HepG2 (cell line): Measurements from ENCODE around the gene EBP. TPM values are rescaled to one million over a fixed set of nuclear protein-coding genes. Genes with fewer than 3 reads are reported as not detected.

Experiments
- ATAC-seq: fragments of 200-7000 bp; cut with Tn5 transposase; 3 replicates; pipeline ENCODE4 v1.9.1; 2020; ENCODE audit warnings: mild to moderate bottlenecking, moderate library complexity
- BruUV-seq: library from RNA; stranded (reverse); fragments of 400-500 nt; replicated peaks from 2 replicates; lab custom pipeline; 2021; lab: Mats Ljungman, UMichigan
- CTCF ChIA-PET: fragments of 300-600 bp; formaldehyde crosslinking; extraction: SDS; loops from one replicate; lab custom pipeline; 2021; ENCODE audit warnings: low total read pairs, inconsistent platforms, low intra/inter-chr PET ratio; lab: Yijun Ruan, JAX
- POLR2A ChIA-PET: fragments of 350-600 bp; sonication (Branson Sonifier 250); formaldehyde crosslinking; loops from one replicate; lab custom pipeline; 2020; ENCODE audit warnings: antibody characterized with exemption, inconsistent platforms; lab: Yijun Ruan, JAX
- DNase-seq: peaks from one replicate; pipeline ENCODE4 v3.0.0-alpha.2; 2015; ENCODE audit warnings: low spot score
- FAIRE-seq: peaks from 3 replicates; lab custom pipeline; 2011; peaks lifted over from hg19 to GRCh38; lab: Jason Lieb, UNC
- H2AFZ ChIP-seq: one replicate; pipeline ENCODE4 v1.6.1; 2011; ENCODE audit warnings: low read length, inconsistent platforms
- H3K27ac ChIP-seq: fragments of 300-600 bp; 3 replicates; pipeline ENCODE4 v1.8.0; 2011; ENCODE audit warnings: mixed run types, mild to moderate bottlenecking, mixed read lengths, low read length, inconsistent platforms; ENCODE audit not compliant: insufficient read depth; ENCODE audit errors: extremely low read length
- H3K27me3 ChIP-seq, 2 experiments: fragments of 200-600 bp in 1 of 2; 2 replicates in 1 of 2; 3 replicates in 1 of 2; pipeline versions ENCODE4 v1.6.0 to v1.8.0; 2011; ENCODE audit warnings: low read length in 2 of 2, mild to moderate bottlenecking in 2 of 2, moderate library complexity in 2 of 2, inconsistent platforms in 1 of 2; ENCODE audit not compliant: insufficient read depth in 2 of 2, control insufficient read depth in 1 of 2
- H3K36me3 ChIP-seq, 2 experiments: fragments of 200-600 bp in 1 of 2; replicated peaks in 1 of 2; 2 replicates in 1 of 2; 3 replicates in 1 of 2; pipeline versions ENCODE4 v1.5.1 to v1.8.0; 2011; ENCODE audit warnings: low read length in 2 of 2, inconsistent platforms in 1 of 2; ENCODE audit not compliant: insufficient read depth in 2 of 2, control insufficient read depth in 1 of 2
- H3K4me1 ChIP-seq: 2 replicates; pipeline ENCODE4 v1.5.1; 2012; ENCODE audit warnings: low read length, inconsistent platforms; ENCODE audit not compliant: insufficient read depth
- H3K4me2 ChIP-seq: 2 replicates; pipeline ENCODE4 v1.6.0; 2011; ENCODE audit warnings: low read depth, low read length, inconsistent platforms
- H3K4me3 ChIP-seq, 3 experiments: fragments of 200-600 bp in 1 of 3; sonication (generic), shearing (Covaris generic) in 1 of 3; replicated peaks in 1 of 3; 2 replicates each; pipeline ENCODE4 v1.5.1; 2011 to 2016; ENCODE audit warnings: low read length in 3 of 3, inconsistent platforms in 2 of 3, low read depth in 2 of 3, mild to moderate bottlenecking in 2 of 3, control low read depth in 1 of 3, mixed read lengths in 1 of 3; ENCODE audit not compliant: insufficient read depth in 1 of 3
- H3K79me2 ChIP-seq: one replicate; pipeline ENCODE4 v1.6.1; 2011; ENCODE audit warnings: low read length, inconsistent platforms; ENCODE audit not compliant: insufficient read depth
- H3K9ac ChIP-seq: 2 replicates; pipeline ENCODE4 v1.6.0; 2011; ENCODE audit warnings: mild to moderate bottlenecking, low read depth, low read length, inconsistent platforms; ENCODE audit not compliant: insufficient read depth
- H3K9me3 ChIP-seq: 2 replicates; pipeline ENCODE4 v1.5.1; 2012; ENCODE audit warnings: mild to moderate bottlenecking, low read length
- H4K20me1 ChIP-seq: 2 replicates; pipeline ENCODE4 v1.6.0; 2011; ENCODE audit warnings: inconsistent platforms, mild to moderate bottlenecking, low read length, moderate library complexity; ENCODE audit not compliant: insufficient read depth
- BORCS8-MEF2B ChIP-seq: sonication (generic); formaldehyde crosslinking; IDR thresholded peaks from 2 replicates; pipeline ENCODE4 v1.8.0; 2022; ENCODE audit warnings: mild to moderate bottlenecking, missing genetic modification reagents
- FOXO1 ChIP-seq: sonication (generic); formaldehyde crosslinking; IDR thresholded peaks from 2 replicates; pipeline ENCODE4 v1.4.0; 2020; ENCODE audit warnings: missing genetic modification reagents
- HNF4A ChIP-seq: sonication (generic); formaldehyde crosslinking; IDR thresholded peaks from 2 replicates; pipeline ENCODE4 v1.4.0; 2020; ENCODE audit warnings: missing genetic modification reagents
- MAFK ChIP-seq, 2 experiments: IDR thresholded peaks in 1 of 2; conservative IDR thresholded peaks in 1 of 2; 2 replicates each; pipeline ENCODE4 v1.6.1; 2011; ENCODE audit warnings: improper control_type of control experiment in 2 of 2, low read length in 2 of 2
- NBN ChIP-seq: fragments of 450-650 bp; conservative IDR thresholded peaks from 2 replicates; pipeline ENCODE4 v1.6.1; 2017
- NKX3-1 ChIP-seq: sonication (generic); formaldehyde crosslinking; IDR thresholded peaks from 2 replicates; pipeline ENCODE4 v1.5.0; 2020; ENCODE audit warnings: missing genetic modification reagents
- ZBTB3 ChIP-seq: sonication (generic); formaldehyde crosslinking; IDR thresholded peaks from 2 replicates; pipeline ENCODE4 v1.4.0; 2020; ENCODE audit warnings: low read depth, mild to moderate bottlenecking, moderate library complexity, missing genetic modification reagents, borderline replicate concordance
- ZBTB7A ChIP-seq: sonication (generic); formaldehyde crosslinking; IDR thresholded peaks from 2 replicates; pipeline ENCODE4 v1.8.0; 2022; ENCODE audit warnings: mild to moderate bottlenecking, missing genetic modification reagents
- ZFP90 ChIP-seq: sonication (generic); formaldehyde crosslinking; IDR thresholded peaks from 2 replicates; pipeline ENCODE4 v1.8.0; 2022; ENCODE audit warnings: missing genetic modification reagents, mild to moderate bottlenecking, inconsistent platforms, borderline replicate concordance
- ZNF180 ChIP-seq: sonication (generic); formaldehyde crosslinking; IDR thresholded peaks from 2 replicates; pipeline ENCODE4 v1.4.0; 2020; ENCODE audit warnings: low read depth, missing genetic modification reagents, borderline replicate concordance
- ZNF761 ChIP-seq: sonication (generic); formaldehyde crosslinking; conservative IDR thresholded peaks from 2 replicates; pipeline ENCODE4 v1.4.0; 2020; ENCODE audit warnings: mild to moderate bottlenecking, missing genetic modification reagents
- WGBS: methylation state at CpG from one replicate; pipeline ENCODE4 v1.1.6; 2017; ENCODE audit warnings: low lambda C conversion rate; 5-methylcytosine and 5-hydroxymethylcytosine counted together
- in situ Hi-C: cut with HindIII; loops from 2 replicates; pipeline ENCODE4 v1.10.0; 2017; ENCODE audit warnings: low pct_unique_long_range_greater_than_20kb; ENCODE audit not compliant: extremely low pct_ligation_motif_present
- intact Hi-C: fragments of 100-400 bp; cut with micrococcal nuclease; formaldehyde crosslinking; loops from one replicate; pipeline ENCODE4 v1.10.0; 2022; ENCODE audit not compliant: unreplicated experiment
- polyA plus RNA-seq, 8 experiments: library from polyadenylated mRNA; depleted of rRNA in 3 of 8; stranded (reverse) in 7 of 8; unstranded in 1 of 8; fragments of >200 nt; fragmentation: Illumina TruSeq in 4 of 8; extraction: Trizol in 4 of 8; gene quantifications; 2 replicates each; pipeline versions ENCODE4 v1.2.1 to v1.2.3, GENCODE V29; 2011 to 2016; ENCODE audit warnings: low read depth in 4 of 8, missing spikeins in 1 of 8, mixed read lengths in 1 of 8; ENCODE audit not compliant: insufficient read depth in 1 of 8
- total RNA-seq, 5 experiments: library from RNA; depleted of rRNA; stranded (reverse); fragments of >200 nt; fragmentation: Illumina TruSeq; extraction: Trizol; gene quantifications; 2 replicates each; pipeline ENCODE4 v1.2.3, GENCODE V29; 2016; ENCODE audit warnings: low read depth in 1 of 5
- TF ChIP-seq, protein P1 (sequence below): IDR thresholded peaks from 2 replicates; pipeline ENCODE4 v1.6.1; 2012; ENCODE audit warnings: low read depth, low read length, improper control_type of control experiment
- TF ChIP-seq, protein P2 (sequence below): sonication (generic); formaldehyde crosslinking; conservative IDR thresholded peaks from 2 replicates; pipeline ENCODE4 v1.8.0; 2022; ENCODE audit warnings: missing genetic modification reagents
- TF ChIP-seq, protein P3 (sequence below): IDR thresholded peaks from 2 replicates; pipeline ENCODE4 v1.6.1; 2016; ENCODE audit warnings: control low read depth

Gene EBP
- total and polyA plus RNA-seq, 2 of the 13 experiments (the other 11 are each of a cell fraction or from before 2014, with no cell fraction given) = 106 to 260 TPM

DNA sequence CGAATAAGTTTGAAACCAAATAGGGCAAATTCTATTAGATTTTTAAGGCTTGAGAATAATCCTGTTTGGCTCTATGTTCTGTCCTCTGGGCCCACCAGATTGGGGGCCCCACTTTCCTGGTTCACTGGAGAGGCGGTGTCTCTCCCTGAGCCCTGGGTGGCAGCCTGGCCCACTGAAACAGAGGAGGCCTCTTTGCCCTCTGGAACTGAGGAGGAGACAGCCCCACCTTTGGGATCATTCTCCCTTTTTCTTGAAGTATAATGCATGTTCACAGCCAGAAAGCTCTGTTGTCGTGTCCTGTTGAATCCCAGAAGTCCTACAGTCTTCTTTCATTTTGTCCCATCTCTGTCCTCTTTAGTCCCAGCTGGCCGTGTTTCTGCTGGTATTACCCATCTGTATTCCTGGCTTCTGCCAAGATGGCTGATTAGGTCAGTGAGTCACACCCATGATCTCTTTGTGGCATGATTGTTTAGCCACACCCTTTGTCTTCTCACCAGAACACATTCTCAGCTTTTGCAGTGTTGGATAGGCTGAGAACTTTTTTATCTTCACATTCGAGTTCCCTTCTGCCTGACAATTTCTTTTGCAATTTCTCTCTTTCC is 9.9 kb downstream of the EBP start:
- H4K20me1 ChIP-seq = no peaks in the 10 kb centered on the region
- ChIA-PET CTCF (no interaction called here), POLR2A (interaction anchor here (2.1 kb wide), 1 partner anchor 9 kb away, joined by 6 read pairs; the partner anchor contains the start of gene EBP)
- H3K79me2 ChIP-seq = no peaks in the 10 kb centered on the region
- in situ Hi-C loops (no loop called here), intact Hi-C loops (loop anchor here (10.0 kb wide), 1 partner anchor 57 kb away; the partner anchor contains the start of genes FTSJ1 and SLC38A5)
- DNase-seq = no peak
- peaks cover 1 to 12% of the 10 kb centered on the region in 2 experiments; a peak in 2 of 5 replicates for H3K36me3 ChIP-seq
- ATAC-seq = no peak; the same call in 2 of the 3 replicates
- no peaks in the 10 kb centered on the region for H3K27me3 ChIP-seq
- no peak overlapping the region for H3K27ac ChIP-seq
- BruUV-seq = no TSS peak
- no peaks in the 10 kb centered on the region for H3K9me3 ChIP-seq
- H3K4me2 ChIP-seq = no peak overlapping the region
- WGBS = 77% methylated on average over 4 of the region's 5 CpGs
- FAIRE-seq = peak; percentile 21
- TF ChIP-seq ZNF180 (no peak), FOXO1 (no peak), ZFP90 (no peak), HNF4A (no peak), NBN (no peak), MAFK (conservative IDR thresholded peaks at IDR 0.05 in 1 of 2, IDR thresholded peaks at IDR 0.05 in 1 of 2; ENCODE audit: low read length in 2 of 2) (no peak), ZBTB7A (no peak), BORCS8-MEF2B (CRISPR knock-in tag) (no peak), NKX3-1 (no peak), ZNF761 (CRISPR knock-in tag) (no peak), ZBTB3 (CRISPR knock-in tag) (no peak)
- TF ChIP-seq, protein P1, sequence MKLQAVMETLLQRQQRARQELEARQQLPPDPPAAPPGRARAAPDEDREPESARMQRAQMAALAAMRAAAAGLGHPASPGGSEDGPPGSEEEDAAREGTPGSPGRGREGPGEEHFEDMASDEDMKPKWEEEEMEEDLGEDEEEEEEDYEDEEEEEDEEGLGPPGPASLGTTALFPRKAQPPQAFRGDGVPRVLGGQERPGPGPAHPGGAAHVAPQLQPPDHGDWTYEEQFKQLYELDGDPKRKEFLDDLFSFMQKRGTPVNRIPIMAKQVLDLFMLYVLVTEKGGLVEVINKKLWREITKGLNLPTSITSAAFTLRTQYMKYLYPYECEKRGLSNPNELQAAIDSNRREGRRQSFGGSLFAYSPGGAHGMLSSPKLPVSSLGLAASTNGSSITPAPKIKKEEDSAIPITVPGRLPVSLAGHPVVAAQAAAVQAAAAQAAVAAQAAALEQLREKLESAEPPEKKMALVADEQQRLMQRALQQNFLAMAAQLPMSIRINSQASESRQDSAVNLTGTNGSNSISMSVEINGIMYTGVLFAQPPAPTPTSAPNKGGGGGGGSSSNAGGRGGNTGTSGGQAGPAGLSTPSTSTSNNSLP = no peak
- TF ChIP-seq, protein P2, sequence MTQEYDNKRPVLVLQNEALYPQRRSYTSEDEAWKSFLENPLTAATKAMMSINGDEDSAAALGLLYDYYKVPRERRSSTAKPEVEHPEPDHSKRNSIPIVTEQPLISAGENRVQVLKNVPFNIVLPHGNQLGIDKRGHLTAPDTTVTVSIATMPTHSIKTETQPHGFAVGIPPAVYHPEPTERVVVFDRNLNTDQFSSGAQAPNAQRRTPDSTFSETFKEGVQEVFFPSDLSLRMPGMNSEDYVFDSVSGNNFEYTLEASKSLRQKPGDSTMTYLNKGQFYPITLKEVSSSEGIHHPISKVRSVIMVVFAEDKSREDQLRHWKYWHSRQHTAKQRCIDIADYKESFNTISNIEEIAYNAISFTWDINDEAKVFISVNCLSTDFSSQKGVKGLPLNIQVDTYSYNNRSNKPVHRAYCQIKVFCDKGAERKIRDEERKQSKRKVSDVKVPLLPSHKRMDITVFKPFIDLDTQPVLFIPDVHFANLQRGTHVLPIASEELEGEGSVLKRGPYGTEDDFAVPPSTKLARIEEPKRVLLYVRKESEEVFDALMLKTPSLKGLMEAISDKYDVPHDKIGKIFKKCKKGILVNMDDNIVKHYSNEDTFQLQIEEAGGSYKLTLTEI (CRISPR knock-in tag) = no peak
- TF ChIP-seq, protein P3, sequence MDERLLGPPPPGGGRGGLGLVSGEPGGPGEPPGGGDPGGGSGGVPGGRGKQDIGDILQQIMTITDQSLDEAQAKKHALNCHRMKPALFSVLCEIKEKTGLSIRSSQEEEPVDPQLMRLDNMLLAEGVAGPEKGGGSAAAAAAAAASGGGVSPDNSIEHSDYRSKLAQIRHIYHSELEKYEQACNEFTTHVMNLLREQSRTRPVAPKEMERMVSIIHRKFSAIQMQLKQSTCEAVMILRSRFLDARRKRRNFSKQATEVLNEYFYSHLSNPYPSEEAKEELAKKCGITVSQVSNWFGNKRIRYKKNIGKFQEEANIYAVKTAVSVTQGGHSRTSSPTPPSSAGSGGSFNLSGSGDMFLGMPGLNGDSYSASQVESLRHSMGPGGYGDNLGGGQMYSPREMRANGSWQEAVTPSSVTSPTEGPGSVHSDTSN (CRISPR knock-in tag) = no peak
- H3K4me3 ChIP-seq = no peak overlapping the region
- H3K4me1 ChIP-seq = peaks cover 9% of the 10 kb centered on the region
- no peak overlapping the region for H2AFZ ChIP-seq
- H3K9ac ChIP-seq = no peak overlapping the region
